ENCODE data around the gene STMN1.

The STMN1 gene

DNA sequence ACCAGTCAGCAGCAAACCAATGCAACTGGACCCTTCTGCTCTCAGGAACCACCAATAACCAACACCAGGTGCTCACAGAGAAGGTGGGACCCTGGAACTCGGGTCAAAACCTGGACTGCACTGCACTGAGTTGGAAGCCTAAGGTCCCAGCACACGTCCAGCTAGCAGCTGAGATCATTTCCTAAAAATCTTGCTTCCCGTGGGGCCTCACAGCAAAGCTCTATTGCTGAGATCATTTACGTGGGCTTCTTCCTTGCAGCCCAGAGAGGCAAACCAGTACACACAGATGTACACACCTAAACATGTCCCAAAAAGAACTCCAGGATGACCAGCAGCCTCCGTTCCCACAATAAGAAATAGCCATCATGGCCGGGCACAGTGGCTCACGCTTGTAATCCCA is 22.8 kb upstream of the STMN1 start:
- no peak for DNase-seq (ENCODE audit: low read depth, low spot score)
- H3K4me3 ChIP-seq (ENCODE audit: low read depth, low read length): no peak overlapping the region
- in situ Hi-C loops (cut with HindIII; ENCODE audit: low sequenced_read_pairs): no loop called here
- TF ChIP-seq, protein P1, sequence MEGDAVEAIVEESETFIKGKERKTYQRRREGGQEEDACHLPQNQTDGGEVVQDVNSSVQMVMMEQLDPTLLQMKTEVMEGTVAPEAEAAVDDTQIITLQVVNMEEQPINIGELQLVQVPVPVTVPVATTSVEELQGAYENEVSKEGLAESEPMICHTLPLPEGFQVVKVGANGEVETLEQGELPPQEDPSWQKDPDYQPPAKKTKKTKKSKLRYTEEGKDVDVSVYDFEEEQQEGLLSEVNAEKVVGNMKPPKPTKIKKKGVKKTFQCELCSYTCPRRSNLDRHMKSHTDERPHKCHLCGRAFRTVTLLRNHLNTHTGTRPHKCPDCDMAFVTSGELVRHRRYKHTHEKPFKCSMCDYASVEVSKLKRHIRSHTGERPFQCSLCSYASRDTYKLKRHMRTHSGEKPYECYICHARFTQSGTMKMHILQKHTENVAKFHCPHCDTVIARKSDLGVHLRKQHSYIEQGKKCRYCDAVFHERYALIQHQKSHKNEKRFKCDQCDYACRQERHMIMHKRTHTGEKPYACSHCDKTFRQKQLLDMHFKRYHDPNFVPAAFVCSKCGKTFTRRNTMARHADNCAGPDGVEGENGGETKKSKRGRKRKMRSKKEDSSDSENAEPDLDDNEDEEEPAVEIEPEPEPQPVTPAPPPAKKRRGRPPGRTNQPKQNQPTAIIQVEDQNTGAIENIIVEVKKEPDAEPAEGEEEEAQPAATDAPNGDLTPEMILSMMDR (IDR thresholded peaks at IDR 0.05; ENCODE audit: low read depth, low read length): no peak

DNA sequence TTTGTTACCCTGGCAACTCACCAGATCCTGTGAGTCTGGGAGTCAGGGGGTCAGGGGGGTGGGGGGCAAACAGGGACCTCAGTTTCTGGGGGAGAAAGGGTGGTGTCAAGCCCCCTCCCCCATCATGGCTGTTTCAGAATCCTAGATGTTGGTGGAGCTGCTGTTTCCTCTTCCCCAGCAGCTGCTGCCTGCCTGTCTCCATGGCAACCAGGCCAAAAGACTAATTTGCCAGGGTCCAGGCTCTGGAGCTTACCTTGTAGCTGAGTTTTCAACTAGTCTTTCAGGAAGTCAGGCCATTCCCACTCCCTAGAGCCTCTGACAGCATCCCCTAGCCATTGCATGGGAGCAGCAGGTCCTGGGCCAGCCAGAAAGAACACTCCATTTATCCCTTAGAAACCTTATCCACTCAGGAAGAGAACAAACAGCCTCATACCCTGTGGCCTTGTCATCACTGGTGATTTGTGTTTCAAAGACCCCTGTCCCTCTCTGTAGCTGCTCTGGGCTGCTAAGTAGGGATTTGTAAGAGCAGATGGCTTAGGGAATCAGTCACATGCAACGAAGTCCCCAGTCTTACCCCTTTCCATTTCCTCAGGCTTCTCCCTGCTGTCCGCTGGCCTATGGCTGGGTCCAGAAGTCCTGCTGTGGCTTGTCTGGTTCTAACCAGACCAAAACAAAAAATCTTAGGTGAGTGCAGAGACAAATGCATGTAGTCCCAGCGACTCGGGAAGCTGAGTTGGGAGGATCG is 21.5 kb upstream of the STMN1 start:
- H3K4me3 ChIP-seq (ENCODE audit: low read depth, low read length): no peak overlapping the region
- in situ Hi-C loops (cut with HindIII; ENCODE audit: low sequenced_read_pairs): no loop called here
- no peak for DNase-seq (ENCODE audit: low read depth, low spot score)
- TF ChIP-seq, protein P1 (IDR thresholded peaks at IDR 0.05; ENCODE audit: low read depth, low read length): no peak

GRCh38 chr1:25926731-25927496 is 20.7 kb upstream of the STMN1 start:
- TF ChIP-seq, protein P1 (IDR thresholded peaks at IDR 0.05; ENCODE audit: low read depth, low read length): no peak
- in situ Hi-C loops (cut with HindIII; ENCODE audit: low sequenced_read_pairs): no loop called here
- H3K4me3 ChIP-seq (ENCODE audit: low read depth, low read length): no peak overlapping the region
- no peak for DNase-seq (ENCODE audit: low read depth, low spot score)

DNA sequence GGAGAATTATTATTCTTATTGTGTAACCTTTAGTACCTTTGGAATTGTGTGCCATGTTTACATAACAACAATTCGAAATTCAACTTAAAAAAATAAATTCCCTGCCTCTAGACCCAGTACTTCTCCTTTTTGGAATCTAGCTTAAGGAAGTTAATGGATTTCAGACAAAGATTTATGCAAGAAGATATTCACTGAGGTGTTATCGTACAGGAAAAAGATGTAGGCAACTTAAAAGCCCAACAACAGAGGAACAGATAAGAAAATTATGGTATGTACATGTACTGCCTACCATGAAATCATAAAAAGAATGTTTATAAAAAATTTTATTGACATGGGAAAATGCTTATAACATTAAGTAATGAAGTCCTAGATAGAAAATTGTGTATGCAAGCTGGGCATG is 18.2 kb upstream of the STMN1 start:
- TF ChIP-seq, protein P1 (IDR thresholded peaks at IDR 0.05; ENCODE audit: low read depth, low read length): no peak
- no peak for DNase-seq (ENCODE audit: low read depth, low spot score)
- in situ Hi-C loops (cut with HindIII; ENCODE audit: low sequenced_read_pairs): no loop called here
- H3K4me3 ChIP-seq (ENCODE audit: low read depth, low read length): no peak overlapping the region

DNA sequence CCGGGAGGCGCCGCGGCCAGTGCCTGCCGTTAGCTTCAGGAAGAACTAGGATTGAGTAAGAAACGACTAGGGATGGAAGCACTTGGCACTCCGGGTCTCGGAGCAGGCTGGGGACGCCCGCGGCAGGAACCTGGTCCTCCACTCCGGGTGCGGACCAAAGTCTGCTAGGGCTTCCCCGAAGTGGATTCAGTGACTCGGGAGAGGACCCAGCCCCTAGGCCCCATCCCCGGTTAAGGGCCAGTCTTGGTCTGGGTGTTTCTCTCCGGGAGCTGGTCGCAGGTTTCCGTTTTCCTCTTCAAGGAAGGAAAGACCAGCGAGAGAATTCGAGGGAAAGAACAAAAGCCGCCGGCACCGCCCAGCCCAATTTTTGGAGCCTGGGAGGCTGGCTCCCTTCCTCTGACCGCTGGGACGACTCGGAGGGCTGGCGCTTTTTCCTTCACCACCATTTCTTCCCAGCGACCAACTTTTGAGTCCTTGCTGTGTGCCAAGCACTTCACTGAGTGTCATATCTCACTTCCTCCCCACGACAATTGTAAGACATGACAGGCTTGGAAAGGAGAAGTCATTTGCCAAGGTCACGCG is 16.8 kb upstream of the STMN1 start:
- peak; percentile 24 for DNase-seq (ENCODE audit: low read depth, low spot score)
- TF ChIP-seq, protein P1 (IDR thresholded peaks at IDR 0.05; ENCODE audit: low read depth, low read length): no peak
- H3K4me3 ChIP-seq (ENCODE audit: low read depth, low read length): peak overlapping the region; percentile 40
- in situ Hi-C loops (cut with HindIII; ENCODE audit: low sequenced_read_pairs): no loop called here

DNA sequence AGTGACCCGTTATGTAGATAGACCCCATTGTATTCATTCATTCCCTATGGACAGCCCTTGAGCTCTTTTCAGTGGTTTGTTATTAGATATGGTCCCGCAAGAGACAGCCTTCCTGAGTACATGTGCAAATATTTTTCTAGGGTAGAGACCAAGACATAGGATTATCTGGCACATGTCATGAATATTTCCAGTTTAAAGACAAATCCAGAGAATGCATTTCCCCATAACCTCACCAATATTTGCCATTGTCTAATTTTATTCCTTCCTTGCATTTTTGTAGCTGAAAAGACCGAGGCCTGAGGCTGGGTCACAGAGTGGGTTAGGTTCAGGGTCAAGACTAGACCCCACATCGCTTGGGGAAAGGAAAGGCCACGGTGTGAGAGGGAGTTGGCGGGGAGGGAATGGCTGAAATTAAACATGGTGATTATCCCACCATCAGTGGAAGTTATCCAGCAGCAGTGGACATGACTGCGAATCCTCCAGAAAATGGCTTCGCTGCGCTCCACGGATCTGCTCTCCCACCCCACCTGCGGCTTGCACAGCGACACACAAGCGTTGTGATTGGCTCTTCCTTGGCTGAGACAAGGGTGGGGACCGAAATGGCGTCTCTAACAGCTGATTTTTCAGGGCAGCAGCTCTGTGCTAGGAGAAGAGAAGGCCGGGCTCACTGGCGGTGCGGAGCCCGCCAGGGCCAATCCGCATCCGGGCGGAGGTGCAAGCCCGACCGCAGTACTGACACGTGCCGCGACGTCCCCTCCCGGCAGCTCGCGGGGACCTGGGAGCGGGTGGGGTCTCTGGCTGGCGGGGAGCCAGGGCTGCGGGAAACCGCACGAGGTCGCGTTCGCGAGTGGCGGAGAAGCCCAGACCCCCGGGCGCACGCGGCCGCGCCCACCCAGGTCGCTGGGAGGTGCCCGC is 16.1 kb upstream of the STMN1 start:
- in situ Hi-C loops (cut with HindIII; ENCODE audit: low sequenced_read_pairs): no loop called here
- TF ChIP-seq, protein P1 (IDR thresholded peaks at IDR 0.05; ENCODE audit: low read depth, low read length): no peak
- peak; percentile 15 for DNase-seq (ENCODE audit: low read depth, low spot score)

More for the DNA sequence above, 16.1 kb upstream of the STMN1 start:
- peak overlapping the region; percentile 40 for H3K4me3 ChIP-seq (ENCODE audit: low read depth, low read length)

Data from astrocyte of the spinal cord (primary cell).